GM12892 (cell line): Measurements from ENCODE around the gene ADGRL3.

ENCODE experiments used
- POLR2A ChIP-seq: IDR thresholded peaks from 2 replicates; pipeline ENCODE4 v1.6.1; 2011; ENCODE audit warnings: low read depth, low read length, control low read depth
- POLR2AphosphoS5 ChIP-seq: IDR thresholded peaks from 2 replicates; pipeline ENCODE4 v1.6.1; 2011; ENCODE audit warnings: low read depth, low read length, control low read depth

GRCh38 chr4:61445374-61446063 lies 245.4 kb downstream of the ADGRL3 start:
- TF ChIP-seq POLR2AphosphoS5: no peak
- TF ChIP-seq POLR2A: no peak
